Activated T-helper 17 cell treated with anti-CD3 and anti-CD28 coated beads, Interleukin-2, amount 50 U/mL, for 72 hours (primary cell): ENCODE measurements around the gene CEP57L1. TPM values are rescaled to one million over a fixed set of nuclear protein-coding genes. Genes with fewer than 3 reads are reported as not detected.
"Not testable (repeated sequence)": the region's sequence is repeated elsewhere in the genome, so short reads cannot be mapped to it uniquely, and the experiment has no call there.

Experiments
- ATAC-seq: fragments of 150-1000 bp; cut with Tn5 transposase; replicated peaks from 2 replicates; pipeline ENCODE4 v1.10.0; 2021; ENCODE audit warnings: mild to moderate bottlenecking, moderate library complexity
- H3K27ac Mint-ChIP-seq: one replicate; pipeline ENCODE4 v1.8.0; 2022; ENCODE audit warnings: mixed read lengths
- H3K27me3 Mint-ChIP-seq: one replicate; pipeline ENCODE4 v1.8.0; 2022; ENCODE audit warnings: mixed read lengths
- H3K36me3 Mint-ChIP-seq: one replicate; pipeline ENCODE4 v1.8.0; 2022; ENCODE audit warnings: low read depth, mild to moderate bottlenecking, mixed read lengths
- H3K4me1 Mint-ChIP-seq: one replicate; pipeline ENCODE4 v1.8.0; 2022; ENCODE audit warnings: mixed read lengths
- H3K4me3 Mint-ChIP-seq: one replicate; pipeline ENCODE4 v1.8.0; 2022; ENCODE audit warnings: mild to moderate bottlenecking, mixed read lengths
- H3K9me3 Mint-ChIP-seq: one replicate; pipeline ENCODE4 v1.8.0; 2022; ENCODE audit warnings: mixed read lengths
- total RNA-seq, 2 donors: library from RNA; stranded (reverse); gene quantifications; one replicate each; pipeline ENCODE4 v1.2.3, GENCODE V29; 2022

CEP57L1 gene
- total RNA-seq, 2 donors from 2014 or later: 20.9 to 21.8 TPM

DNA sequence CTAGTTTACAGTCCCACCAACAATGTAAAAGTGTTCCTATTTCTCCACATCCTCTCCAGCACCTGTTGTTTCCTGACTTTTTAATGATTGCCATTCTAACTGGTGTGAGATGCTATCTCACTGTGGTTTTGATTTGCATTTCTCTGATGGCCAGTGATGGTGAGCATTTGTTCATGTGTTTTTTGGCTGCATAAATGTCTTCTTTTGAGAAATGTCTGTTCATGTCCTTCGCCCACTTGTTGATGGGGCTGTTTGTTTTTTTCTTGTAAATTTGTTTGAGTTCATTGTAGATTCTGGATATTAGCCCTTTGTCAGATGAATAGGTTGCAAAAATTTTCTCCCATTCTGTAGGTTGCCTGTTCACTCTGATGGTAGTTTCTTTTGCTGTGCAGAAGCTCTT, 53.4 kb downstream of the CEP57L1 start:
- not testable (repeated sequence) for H3K4me1 Mint-ChIP-seq, H3K9me3 Mint-ChIP-seq, ATAC-seq, H3K4me3 Mint-ChIP-seq, H3K27me3 Mint-ChIP-seq, H3K27ac Mint-ChIP-seq
- H3K36me3 Mint-ChIP-seq: peaks cover 28% of the 10 kb centered on the region

DNA sequence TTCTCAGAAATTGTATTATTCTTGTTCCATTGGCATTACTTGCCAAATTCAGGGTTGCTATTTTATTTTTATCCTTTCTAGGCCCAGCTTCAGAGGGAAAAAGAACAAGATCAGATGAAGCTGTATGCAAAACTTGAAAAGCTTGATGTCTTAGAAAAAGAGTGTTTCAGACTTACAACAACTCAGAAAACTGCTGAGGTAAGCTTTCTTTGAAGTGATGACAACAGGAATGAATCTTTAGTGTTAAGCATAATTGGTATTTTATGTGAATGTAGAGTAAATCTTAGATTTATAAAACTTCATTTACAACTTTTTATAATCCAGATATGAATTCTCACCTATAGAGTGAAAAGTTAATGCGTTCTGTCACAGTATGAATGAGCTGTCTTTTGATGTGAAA, 58.4 kb downstream of the CEP57L1 start:
- Mint-ChIP-seq H3K36me3 (peaks cover 47% of the 10 kb centered on the region), H3K4me1 (no peaks in the 10 kb centered on the region), H3K27ac (no peak overlapping the region), H3K4me3 (no peak overlapping the region), H3K27me3 (no peaks in the 10 kb centered on the region), H3K9me3 (no peaks in the 10 kb centered on the region)
- no peak for ATAC-seq

DNA sequence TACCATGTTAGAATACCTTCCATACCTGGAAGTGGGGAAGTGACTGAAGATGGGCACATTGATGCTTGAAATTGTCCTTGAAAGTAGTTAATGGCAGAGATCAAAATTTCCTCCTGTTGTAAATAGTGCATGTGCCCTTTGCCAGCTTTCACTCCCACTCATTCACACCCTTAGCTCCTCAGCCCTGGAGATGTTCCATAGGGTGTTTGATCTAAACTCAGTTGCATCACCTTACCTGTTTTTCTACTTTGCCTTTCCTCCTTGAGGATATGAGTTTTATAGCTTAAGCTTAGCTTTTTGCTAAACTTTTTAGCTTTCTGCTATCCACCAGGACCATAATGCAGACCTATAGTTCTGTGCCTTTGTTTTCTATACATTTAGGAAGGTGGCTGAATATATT, 69.0 kb downstream of the CEP57L1 start:
- Mint-ChIP-seq H3K9me3 (no peaks in the 10 kb centered on the region), H3K4me3 (no peak overlapping the region), H3K36me3 (peaks cover 12% of the 10 kb centered on the region), H3K27me3 (no peaks in the 10 kb centered on the region), H3K4me1 (no peaks in the 10 kb centered on the region), H3K27ac (no peak overlapping the region)
- ATAC-seq: no peak

DNA sequence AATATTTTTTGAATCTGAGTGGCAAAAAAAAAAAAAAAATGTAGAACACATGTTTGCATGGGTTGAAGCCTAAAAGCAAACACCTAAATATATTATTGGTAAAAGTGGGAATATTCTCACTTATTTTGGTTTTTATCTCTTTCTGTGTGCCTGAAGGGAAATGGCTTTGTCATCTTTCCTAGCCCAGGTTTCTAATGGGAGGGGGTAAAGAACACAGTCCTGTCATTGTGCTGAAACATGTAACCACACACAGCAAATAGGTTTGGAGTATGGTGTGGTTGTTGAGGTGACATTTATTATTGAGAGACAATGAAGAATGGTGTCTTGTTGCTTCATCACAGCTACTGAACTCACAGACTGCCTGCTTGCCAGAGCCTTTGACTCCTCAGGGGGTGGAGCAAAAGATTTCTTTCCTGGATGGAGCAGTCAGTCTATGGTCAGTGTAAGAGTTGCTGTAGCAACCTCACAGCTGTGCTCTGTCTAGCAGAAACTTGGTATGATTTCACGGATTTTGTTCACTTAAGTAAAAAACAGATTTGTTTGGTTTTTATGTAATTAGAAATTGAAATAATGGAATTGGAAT, 70.2 kb downstream of the CEP57L1 start:
- Mint-ChIP-seq H3K9me3 (no peaks in the 10 kb centered on the region), H3K4me1 (no peaks in the 10 kb centered on the region), H3K36me3 (peaks cover 7% of the 10 kb centered on the region), H3K4me3 (no peak overlapping the region), H3K27me3 (no peaks in the 10 kb centered on the region), H3K27ac (no peak overlapping the region)
- ATAC-seq: no peak

DNA sequence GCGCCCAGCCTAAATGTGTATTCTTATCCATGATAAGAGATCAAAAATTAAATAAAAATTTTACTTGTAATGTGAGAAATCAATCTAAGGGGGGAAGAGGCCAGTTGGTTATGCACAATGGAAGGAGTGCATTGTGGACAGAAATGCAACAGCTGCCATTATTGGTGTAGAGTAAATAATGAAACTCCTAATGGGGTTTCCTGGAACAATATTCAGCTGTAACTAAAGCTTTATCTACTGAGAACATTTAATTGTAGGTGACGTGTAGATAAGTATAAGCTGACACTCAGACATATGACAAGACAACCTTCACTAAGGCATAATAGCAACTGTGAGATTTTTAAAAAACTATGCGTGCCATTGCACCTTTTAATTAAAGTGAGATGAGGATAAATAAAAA, 71.4 kb downstream of the CEP57L1 start:
- H3K9me3 Mint-ChIP-seq: no peaks in the 10 kb centered on the region
- no peaks in the 10 kb centered on the region for H3K36me3 Mint-ChIP-seq
- no peaks in the 10 kb centered on the region for H3K27me3 Mint-ChIP-seq
- H3K27ac Mint-ChIP-seq: no peak overlapping the region
- no peak for ATAC-seq
- H3K4me3 Mint-ChIP-seq: no peak overlapping the region
- no peaks in the 10 kb centered on the region for H3K4me1 Mint-ChIP-seq

GRCh38 chr6:109167562-109167961, 72.3 kb downstream of the CEP57L1 start:
- no peak for ATAC-seq
- Mint-ChIP-seq H3K4me1 (no peaks in the 10 kb centered on the region), H3K36me3 (no peaks in the 10 kb centered on the region), H3K9me3 (no peaks in the 10 kb centered on the region), H3K4me3 (no peak overlapping the region), H3K27ac (no peak overlapping the region), H3K27me3 (no peaks in the 10 kb centered on the region)

DNA sequence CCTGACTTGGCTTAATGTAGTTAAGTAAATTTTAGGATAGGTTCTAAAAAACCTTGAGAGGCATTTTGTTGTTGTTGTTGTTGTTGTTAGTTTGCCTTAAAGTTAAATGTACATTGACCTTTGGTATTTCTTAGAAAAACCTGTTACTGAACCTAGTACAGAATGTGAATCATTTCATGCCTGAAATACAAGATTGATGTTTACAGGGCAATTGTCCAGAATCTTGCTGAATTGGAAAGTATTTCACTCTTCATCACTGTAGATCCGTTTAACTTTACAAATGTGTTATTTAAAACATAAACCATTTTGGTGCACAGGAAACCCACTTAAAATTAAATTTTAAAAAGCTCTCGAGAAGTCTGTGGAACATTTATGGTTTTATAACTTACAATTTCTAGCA, 75.0 kb downstream of the CEP57L1 start:
- H3K27me3 Mint-ChIP-seq: no peaks in the 10 kb centered on the region
- H3K36me3 Mint-ChIP-seq: no peaks in the 10 kb centered on the region
- no peak overlapping the region for H3K4me3 Mint-ChIP-seq
- no peak for ATAC-seq
- H3K27ac Mint-ChIP-seq: no peak overlapping the region
- no peaks in the 10 kb centered on the region for H3K9me3 Mint-ChIP-seq
- no peaks in the 10 kb centered on the region for H3K4me1 Mint-ChIP-seq

- no peak for ATAC-seq
- H3K9me3 Mint-ChIP-seq: no peaks in the 10 kb centered on the region
- no peaks in the 10 kb centered on the region for H3K36me3 Mint-ChIP-seq
- no peak overlapping the region for H3K27ac Mint-ChIP-seq
- no peak overlapping the region for H3K4me3 Mint-ChIP-seq
- peaks cover 10% of the 10 kb centered on the region for H3K27me3 Mint-ChIP-seq
- no peaks in the 10 kb centered on the region for H3K4me1 Mint-ChIP-seq
Measured at GRCh38 chr6:109172101-109172746, 76.9 kb downstream of the CEP57L1 start.

DNA sequence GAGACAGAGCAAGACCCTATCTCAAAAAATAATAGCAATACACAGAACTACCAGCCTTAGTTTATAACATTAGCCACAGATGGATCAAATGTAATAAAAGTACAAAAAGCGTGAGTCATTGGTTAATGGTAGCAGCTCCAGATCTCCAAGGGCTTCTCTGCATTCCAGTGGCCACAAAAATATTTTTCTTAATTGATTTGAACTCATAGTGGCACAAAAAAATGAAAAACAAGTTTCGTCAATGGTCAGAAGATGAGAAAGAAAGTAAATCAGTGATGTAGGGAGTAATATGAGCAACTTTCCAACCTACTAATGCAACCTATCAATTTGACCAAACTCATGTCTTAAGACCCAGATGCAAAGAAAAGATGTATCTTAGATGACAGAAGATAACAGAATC, 79.6 kb downstream of the CEP57L1 start:
- no peaks in the 10 kb centered on the region for H3K9me3 Mint-ChIP-seq
- no peak overlapping the region for H3K27ac Mint-ChIP-seq
- no peaks in the 10 kb centered on the region for H3K4me1 Mint-ChIP-seq
- no peaks in the 10 kb centered on the region for H3K36me3 Mint-ChIP-seq
- no peak for ATAC-seq
- H3K4me3 Mint-ChIP-seq: no peak overlapping the region
- H3K27me3 Mint-ChIP-seq: peaks cover 10% of the 10 kb centered on the region

DNA sequence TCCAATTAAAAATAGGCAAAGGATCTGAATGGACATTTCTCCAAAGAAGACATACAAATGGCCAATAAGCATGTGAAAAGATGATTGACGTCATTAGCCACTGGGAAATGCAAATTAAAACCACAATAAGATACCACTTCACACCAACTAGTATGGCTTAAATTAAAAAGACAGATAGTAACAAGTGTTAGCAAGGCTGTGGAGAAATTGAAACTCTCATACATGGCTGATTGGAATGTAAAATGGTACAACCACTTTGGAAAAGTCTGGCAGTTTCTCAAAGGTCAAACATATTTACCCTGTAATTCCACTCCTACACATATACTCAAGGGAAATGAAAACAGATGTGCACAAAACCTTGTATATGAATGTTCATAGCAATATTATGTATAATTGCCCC, 83.6 kb downstream of the CEP57L1 start:
- no peaks in the 10 kb centered on the region for H3K4me1 Mint-ChIP-seq
- no peak overlapping the region for H3K4me3 Mint-ChIP-seq
- H3K27me3 Mint-ChIP-seq: peaks cover 22% of the 10 kb centered on the region
- H3K27ac Mint-ChIP-seq: no peak overlapping the region
- no peaks in the 10 kb centered on the region for H3K9me3 Mint-ChIP-seq
- no peak for ATAC-seq
- no peaks in the 10 kb centered on the region for H3K36me3 Mint-ChIP-seq

GRCh38 chr6:109179507-109179906, 84.2 kb downstream of the CEP57L1 start:
- H3K4me3 Mint-ChIP-seq: no peak overlapping the region
- no peak for ATAC-seq
- H3K27ac Mint-ChIP-seq: no peak overlapping the region
- no peaks in the 10 kb centered on the region for H3K36me3 Mint-ChIP-seq
- no peaks in the 10 kb centered on the region for H3K4me1 Mint-ChIP-seq
- no peaks in the 10 kb centered on the region for H3K9me3 Mint-ChIP-seq
- H3K27me3 Mint-ChIP-seq: peaks cover 28% of the 10 kb centered on the region

DNA sequence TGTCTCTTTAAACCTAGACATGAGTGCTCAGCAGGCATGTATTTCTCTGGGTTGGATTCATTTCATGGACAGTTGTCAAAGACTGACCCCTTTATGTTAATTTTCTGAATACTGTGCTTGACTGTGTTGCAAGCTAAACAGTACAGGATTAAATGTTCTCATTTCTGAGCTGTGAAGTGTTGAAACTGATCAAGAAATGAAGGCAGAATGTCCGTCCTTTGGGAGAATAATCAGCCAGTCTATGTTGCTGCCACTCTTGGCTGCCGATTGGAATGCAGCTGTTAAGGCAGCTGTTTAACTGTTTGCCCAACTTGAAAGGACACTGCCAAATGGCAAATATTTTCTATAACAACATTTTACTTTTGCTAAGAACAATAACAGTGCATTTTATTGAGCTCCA, 87.3 kb downstream of the CEP57L1 start:
- Mint-ChIP-seq H3K27ac (no peak overlapping the region), H3K36me3 (no peaks in the 10 kb centered on the region), H3K4me1 (no peaks in the 10 kb centered on the region), H3K4me3 (no peak overlapping the region), H3K9me3 (no peaks in the 10 kb centered on the region), H3K27me3 (peaks cover 32% of the 10 kb centered on the region)
- ATAC-seq: no peak

- Mint-ChIP-seq H3K4me1 (no peaks in the 10 kb centered on the region), H3K4me3 (no peak overlapping the region), H3K27me3 (peaks cover 32% of the 10 kb centered on the region), H3K9me3 (no peaks in the 10 kb centered on the region), H3K27ac (no peak overlapping the region), H3K36me3 (no peaks in the 10 kb centered on the region)
- ATAC-seq: no peak
Measured at GRCh38 chr6:109183109-109183650, 87.9 kb downstream of the CEP57L1 start.

- no peak overlapping the region for H3K4me3 Mint-ChIP-seq
- ATAC-seq: no peak
- H3K36me3 Mint-ChIP-seq: no peaks in the 10 kb centered on the region
- H3K27me3 Mint-ChIP-seq: peaks cover 32% of the 10 kb centered on the region
- no peaks in the 10 kb centered on the region for H3K9me3 Mint-ChIP-seq
- no peaks in the 10 kb centered on the region for H3K4me1 Mint-ChIP-seq
- H3K27ac Mint-ChIP-seq: no peak overlapping the region
Measured at GRCh38 chr6:109184638-109185037, 89.3 kb downstream of the CEP57L1 start.

DNA sequence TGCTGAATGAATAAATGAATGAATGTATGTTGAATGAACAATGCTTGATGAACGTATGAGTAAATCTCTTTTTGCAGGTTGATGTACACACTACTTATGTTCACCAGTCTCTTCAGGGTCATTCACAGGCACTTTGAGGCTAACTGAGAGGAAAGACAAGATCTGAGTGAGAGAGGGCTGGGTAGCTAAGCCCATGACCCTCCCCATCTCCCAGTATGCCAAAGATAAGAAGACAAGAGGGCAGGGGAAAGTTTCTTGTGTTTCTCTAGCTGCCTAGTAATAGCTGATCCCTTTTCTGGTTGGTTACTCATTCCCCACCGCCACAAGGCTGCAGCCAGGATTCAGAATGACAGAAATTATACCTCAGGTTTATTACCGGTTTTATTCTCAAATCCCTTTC, 90.7 kb downstream of the CEP57L1 start:
- Mint-ChIP-seq H3K27ac (no peak overlapping the region), H3K27me3 (peaks cover 28% of the 10 kb centered on the region), H3K36me3 (no peaks in the 10 kb centered on the region), H3K4me1 (no peaks in the 10 kb centered on the region), H3K9me3 (peaks cover 5% of the 10 kb centered on the region), H3K4me3 (no peak overlapping the region)
- peak; percentile 58 for ATAC-seq
